Activated T-cell treated with anti-CD3 and anti-CD28 coated beads for 24 hours (primary cell): ENCODE data around the gene CEND1.
"Not testable (repeated sequence)": the region's sequence is repeated elsewhere in the genome, so short reads cannot be mapped to it uniquely, and the experiment has no call there.

Experiments used
- DNase-seq: peaks from one replicate; pipeline ENCODE4 v3.0.0-alpha.2; 2020; ENCODE audit warnings: low read depth

Gene CEND1

DNA sequence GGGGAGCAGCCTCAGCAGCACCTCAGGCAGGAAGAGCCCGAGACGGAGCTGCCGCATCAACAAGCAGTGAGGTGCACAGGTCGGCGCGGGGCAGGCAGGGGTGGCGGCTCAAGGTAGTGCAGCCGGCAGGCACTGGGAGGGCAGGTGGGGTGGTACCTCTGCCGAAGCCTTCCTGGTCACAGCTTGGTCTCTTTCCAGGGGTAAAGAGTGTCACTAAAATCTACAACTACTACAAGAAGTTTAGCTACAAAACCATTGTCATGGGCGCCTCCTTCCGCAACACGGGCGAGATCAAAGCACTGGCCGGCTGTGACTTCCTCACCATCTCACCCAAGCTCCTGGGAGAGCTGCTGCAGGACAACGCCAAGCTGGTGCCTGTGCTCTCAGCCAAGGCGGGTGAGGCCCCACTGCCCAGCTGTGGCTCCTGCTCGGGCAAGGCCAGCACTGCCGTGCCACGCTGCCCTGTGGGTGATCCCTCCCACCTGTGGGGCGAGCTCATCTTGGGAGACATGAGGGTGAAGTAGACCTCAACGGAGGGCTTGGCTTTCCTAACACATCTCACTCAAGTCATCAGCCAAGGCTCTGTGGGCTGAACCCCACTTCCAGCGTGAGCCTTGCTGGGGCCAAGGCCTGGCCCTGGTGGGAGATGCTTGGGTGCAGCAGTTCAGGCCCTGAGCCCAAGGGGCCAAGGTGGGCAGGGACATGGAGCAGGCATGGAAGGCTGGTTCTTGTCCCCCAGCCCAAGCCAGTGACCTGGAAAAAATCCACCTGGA lies 26.2 kb downstream of the CEND1 start:
- DNase-seq, result no peak

DNA sequence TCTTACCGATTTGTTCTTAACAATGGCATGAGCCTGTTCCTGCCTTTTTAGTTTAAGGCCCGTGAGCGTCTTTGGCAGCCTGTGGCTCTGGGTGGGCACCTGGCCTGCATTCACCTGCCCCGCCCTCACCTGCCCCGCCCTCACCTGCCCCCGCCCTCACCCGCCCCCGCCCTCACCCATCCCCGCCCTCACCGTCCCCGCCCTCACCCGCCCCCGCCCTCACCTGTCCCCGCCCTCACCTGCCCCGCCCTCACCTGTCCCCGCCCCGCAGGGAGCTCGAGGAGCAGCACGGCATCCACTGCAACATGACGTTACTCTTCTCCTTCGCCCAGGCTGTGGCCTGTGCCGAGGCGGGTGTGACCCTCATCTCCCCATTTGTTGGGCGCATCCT lies 26.8 kb downstream of the CEND1 start:
- no peak for DNase-seq

DNA sequence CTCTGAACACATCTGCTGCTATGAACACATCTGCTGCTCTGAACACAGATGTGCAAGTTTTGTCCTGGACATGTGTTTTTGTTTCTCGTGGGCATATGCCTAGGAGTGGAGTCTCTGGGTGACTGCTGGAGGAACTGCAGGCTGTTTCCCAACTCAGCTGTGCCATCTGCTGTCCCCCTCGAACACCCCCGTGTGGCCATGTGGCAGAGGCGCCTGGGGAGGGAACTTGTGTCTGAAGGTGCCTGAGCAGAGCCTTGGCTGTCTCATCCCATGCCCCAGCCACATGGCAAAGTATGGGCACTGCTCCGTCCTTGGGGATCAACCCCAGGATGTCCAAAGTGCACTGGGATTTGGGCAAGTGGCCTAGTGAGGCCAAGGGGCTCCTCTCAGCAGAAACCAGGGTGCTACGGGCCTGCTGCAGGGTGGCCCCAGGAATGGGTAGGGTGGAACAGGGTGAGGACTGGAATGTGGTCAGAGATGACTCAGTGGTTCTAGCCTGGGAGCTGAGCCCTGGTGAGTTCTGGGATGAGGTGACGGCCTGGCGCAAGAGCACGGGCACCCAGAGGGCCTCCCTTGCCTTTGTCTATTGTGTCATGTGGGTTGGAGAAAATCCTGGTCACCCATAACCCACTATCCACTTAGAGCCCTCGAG lies 27.3 kb downstream of the CEND1 start:
- no peak for DNase-seq

DNA sequence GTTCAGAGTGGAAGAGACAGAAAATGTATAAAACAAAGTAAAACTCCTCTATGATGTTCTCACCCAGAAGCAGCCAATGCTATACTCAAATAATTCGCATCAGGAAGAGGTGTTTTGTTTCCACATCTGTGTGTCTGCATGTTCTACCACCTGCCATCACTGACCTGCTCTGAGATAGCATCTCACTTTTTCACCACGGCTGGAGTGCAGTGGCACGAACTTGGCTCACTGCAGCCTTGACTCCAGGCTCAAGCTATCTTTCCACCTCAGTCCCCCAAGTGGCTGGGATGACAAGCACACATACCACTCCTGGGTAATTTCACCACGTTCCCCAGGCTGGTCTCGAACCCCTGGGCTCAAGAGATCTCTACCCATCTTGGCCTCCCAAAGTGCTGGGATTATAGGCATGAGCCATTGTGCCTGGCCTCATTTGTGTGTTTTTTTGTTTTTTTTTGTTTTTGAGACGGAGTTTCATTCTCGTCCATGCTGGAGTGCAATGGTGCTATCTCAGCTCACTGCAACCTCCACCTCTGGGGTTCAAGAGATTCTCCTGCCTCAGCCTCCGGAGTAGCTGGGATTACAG lies 28.3 kb downstream of the CEND1 start:
- no peak for DNase-seq

DNA sequence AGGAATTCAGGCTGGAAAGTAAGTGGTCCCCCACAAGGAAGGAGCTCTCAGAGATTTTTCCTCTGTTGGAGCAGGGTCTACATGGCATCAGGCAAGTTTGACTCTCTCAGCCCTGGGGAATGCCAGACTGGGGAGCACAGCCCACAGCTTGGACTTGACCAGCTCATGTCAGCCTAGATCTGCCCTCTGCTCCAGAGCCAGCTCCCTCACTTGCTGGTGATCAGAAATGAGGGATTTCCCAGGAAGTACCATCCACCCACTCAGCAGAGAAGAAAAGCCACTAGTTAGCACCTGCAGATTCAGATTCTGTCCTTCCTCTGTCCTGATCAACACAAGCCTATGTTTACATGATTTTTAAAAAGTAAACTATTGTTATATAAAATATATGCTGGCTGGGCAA lies 29.7 kb downstream of the CEND1 start:
- DNase-seq, result no peak

DNA sequence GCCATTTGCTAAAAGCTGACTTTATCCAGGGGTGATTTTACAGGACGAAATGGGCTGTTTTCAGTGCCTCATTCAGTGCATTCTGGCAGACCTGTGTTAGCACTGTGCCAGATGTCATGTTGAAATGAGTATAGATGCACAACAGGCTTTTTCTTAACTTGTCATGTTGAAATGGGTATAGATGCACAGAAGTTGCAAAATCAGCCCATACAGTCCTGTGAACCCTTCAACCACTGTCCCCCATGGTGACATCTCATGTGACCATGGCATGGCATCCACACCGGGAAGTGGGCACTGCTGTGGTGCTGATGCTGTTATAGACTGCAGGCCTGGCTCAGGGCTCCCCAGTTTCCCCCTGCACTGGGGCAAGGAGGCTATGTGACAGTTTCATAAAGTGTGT lies 40.2 kb downstream of the CEND1 start:
- no peak for DNase-seq

DNA sequence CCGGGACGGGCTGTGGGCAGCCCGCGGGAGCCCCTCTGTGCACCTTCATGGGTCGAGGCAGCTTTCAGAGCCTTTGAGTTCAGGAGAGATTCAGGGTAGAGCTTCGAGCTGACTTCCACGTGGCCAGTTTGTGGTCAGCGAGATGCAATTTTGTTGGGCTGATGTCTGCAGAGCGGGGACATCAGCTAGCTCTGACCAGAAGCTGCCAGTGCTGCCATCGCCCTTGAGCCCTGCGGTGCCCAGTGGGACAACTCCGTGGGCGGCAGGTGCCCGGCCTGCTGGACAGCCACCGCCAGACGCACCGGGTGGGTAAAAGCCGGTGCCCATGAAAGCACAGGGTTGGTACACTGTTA lies 41.9 kb downstream of the CEND1 start:
- DNase-seq, result no peak

DNA sequence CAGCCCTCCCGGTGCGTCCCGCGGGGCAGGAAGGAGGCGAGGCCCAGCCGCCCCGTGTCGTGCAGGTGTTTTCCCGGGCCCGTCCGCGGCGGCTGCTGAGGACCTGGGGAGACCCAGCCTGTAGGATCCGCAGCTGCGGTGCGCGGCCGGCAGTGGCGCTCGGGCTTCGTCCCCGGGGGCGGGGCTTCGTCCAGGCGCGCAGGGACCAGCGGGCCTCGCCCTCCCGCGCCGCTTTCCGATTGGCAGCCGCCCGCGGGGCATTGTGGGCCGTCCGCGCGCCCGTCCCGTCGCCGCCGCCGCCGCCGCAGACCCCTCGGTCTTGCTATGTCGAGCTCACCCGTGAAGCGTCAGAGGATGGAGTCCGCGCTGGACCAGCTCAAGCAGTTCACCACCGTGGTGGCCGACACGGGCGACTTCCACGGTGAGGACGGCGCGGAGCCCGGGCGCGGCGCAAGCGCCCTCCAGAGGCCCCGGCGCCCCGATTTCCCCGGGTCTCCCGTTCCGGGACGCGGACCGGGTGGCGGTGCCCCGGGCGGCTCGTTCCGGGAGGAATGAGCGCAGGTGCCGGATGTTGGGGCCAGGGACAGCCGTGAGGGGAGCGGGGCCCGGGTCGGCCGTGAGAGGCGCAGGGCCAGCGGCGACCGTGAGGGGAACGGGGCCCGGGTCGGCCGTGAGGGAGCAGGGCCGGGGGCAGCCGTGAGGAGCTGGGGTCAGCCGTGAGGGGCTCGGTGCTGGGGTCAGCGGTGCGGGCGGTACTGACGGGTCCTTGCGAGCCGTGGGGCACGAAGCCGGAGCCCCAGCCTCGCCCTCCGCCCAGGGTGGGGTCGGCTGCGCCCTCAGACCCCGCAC lies 42.5 kb downstream of the CEND1 start, which contains the start of gene TALDO1:
TALDO1 (plus strand) TSS at position 307 of the 849 bp plus-strand sequence; CDS start at position 325, 18 bp downstream.
- DNase-seq, result peak; percentile 83

DNA sequence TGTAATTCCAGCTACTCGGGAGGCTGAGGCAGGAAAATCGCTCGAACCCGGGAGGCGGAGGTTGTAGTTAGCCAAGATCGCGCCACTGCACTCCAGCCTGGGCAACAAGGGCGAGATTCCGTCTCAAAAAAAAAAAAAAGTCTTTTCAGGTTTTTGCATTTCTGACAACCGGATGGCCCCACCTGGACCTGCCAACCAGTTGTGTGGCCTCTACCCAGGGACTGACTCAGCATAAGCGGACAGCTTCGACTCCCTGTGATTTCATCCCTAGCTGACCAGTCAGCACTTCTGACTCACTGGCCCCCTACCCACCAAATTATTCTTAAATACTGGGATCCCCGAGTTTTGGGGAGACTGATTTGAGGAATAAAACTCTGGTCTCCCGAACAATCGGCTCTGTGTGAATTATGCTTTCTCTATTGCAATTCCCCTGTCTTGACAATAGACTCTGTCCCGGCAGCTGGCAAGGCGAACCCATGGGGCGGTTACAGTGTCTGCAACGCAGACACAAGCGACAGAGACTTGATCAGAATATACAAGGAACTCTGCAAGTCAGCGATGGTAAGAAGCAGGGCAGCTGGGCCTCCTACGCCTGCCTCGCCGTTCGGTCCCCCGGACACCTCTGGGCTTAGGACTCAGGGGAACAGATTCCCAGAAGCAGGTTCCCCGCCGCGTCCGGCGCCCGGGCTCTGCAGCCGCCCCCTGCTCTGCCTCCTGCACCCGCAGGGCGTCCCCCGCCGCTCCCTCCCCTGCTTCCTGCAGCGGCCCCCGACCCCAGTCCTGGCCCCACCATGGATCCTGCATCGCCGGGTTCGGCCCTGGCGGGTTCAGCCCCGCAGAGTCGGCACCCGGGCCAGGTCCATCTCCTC lies 43.4 kb downstream of the CEND1 start:
- DNase-seq, result no peak

DNA sequence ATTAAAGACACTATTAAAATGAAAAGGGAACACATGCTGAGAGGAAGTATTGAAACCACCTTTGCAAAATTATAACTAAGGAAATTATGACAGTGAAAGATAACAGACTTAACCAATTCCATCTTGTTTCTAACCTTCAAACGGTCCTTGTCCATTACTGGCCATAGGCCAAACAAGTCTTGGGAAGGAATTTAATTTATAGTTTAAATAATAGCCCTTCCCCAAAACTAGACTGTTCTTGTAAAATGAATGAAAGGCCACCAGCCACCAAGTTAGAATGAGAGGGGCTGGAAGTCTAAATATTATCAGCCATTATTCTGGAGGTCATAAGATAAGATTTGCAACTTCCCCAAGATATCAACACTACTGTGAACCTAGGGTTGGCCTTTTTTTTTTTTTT lies 44.5 kb downstream of the CEND1 start:
- no peak for DNase-seq

DNA sequence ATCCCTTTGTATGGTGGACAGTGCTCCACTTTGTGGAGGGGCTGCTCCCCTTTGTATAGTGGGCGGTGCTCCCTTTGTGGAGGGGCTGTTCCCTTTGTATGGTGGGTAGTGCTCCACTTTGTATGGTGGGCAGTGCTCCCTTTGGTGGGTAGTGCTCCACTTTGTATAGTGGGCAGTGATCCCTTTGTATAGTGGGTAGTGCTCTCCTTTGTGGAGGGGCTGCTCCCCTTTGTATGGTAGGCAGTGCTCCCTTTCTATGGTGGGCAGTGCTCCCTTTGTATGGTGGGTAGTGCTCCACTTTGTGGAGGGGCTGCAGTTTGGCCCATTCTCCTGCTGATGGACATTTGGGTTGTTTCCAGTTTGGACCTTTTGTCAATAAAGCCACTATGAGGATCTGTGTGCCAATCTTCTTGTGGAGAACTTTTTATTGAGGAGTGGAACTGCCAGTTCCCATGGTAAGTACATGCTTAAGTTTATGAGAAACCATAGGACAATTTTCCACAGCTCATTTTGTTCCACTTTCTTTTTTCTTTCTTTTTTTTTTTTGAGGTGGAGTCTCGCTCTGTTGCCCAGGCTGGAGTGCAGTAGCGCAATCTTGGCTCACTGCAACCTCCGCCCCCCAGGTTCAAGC lies 47.2 kb downstream of the CEND1 start:
- DNase-seq, result no peak

DNA sequence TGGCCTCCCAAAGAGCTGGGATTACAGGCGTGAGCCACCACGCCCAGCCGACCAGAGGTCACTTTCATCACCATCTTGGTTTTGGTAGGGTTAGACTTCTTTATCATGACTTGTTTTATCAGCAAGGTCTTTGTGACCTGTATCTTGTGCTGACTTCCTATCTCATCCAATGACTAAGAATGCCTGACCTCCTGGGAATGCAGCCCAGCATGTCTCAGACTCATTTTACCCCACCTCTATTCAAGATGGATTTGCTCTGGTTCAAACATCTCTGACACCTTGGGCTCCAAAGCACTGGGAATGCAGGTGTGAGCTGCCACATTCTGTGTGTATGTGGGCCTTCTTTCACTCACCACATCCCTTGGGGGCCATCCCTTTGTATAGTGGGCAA lies 47.7 kb downstream of the CEND1 start:
- no peak for DNase-seq

DNA sequence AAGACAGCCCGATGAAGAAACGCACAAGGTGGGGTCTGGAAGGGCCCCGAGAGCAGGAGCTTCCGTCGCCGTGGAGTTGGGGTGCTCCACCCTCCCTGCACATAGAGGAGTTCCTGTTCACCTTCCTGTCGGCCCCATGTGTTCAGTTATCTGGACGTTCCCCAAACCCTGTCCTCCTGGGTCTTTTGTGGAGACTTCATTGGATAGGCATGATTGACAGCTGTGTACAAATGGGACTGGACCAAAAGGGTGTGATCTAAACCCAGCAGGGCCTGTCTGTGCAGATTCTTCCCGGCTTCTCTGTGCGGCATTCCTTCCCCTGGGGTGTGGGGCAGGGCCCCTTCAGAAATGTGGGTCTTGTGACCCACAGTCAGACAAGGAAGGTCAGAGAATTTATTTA lies 52.0 kb downstream of the CEND1 start:
- not testable (repeated sequence) for DNase-seq

DNA sequence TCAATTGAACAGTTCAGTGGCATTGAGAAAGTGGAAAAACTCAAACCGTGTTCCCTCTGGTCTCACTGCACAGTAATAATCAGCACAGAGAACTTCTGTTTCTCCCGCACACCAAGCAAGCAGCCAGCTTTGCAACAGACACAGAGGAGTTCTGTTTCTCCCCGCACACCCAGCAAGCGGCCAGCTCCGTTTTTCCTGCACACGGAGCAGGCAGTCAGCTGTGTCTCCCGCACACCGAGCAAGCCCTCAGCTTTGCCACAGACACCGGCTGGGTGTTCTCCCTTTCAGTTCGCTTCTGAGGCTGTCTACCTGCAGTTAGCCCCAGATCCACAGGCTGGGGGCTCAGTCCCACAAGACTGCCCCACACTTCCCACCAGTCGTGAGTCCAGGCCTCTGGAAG lies 52.5 kb downstream of the CEND1 start:
- no peak for DNase-seq
